AG20443 (cell line): Measurements from ENCODE around the gene OR2D3.
A peak's percentile ranks its signal among the peaks of the same experiment; 100 is the strongest.
"Not testable (repeated sequence)": the region's sequence is repeated elsewhere in the genome, so short reads cannot be mapped to it uniquely, and the experiment has no call there.

Source experiments
- DNase-seq: peaks from one replicate; pipeline ENCODE4 v3.0.0; 2012; ENCODE audit warnings: low spot score, mixed read lengths

Gene OR2D3, protein sequence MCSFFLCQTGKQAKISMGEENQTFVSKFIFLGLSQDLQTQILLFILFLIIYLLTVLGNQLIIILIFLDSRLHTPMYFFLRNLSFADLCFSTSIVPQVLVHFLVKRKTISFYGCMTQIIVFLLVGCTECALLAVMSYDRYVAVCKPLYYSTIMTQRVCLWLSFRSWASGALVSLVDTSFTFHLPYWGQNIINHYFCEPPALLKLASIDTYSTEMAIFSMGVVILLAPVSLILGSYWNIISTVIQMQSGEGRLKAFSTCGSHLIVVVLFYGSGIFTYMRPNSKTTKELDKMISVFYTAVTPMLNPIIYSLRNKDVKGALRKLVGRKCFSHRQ

DNA sequence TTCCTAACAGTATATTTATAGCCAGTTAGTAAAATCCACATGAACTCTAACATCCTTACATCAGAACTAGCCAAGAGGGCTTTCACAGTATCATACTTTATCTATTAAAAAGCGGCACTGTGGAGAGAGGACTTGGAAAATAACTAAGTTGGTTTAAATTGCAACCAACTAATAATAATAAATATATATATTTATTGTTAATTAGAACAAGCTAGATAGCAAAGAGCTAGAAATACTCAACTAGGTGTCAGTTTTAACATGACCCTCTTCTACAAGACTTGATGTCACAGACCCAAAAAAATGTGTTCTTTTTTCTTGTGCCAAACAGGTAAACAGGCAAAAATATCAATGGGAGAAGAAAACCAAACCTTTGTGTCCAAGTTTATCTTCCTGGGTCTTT is at the start of gene OR2D3:
Gene OR2D3, plus strand, starts transcription at position 301 of the 400 bp plus-strand sequence. Its CDS starts 0 bp downstream, at position 301.
- DNase-seq, result no peak

DNA sequence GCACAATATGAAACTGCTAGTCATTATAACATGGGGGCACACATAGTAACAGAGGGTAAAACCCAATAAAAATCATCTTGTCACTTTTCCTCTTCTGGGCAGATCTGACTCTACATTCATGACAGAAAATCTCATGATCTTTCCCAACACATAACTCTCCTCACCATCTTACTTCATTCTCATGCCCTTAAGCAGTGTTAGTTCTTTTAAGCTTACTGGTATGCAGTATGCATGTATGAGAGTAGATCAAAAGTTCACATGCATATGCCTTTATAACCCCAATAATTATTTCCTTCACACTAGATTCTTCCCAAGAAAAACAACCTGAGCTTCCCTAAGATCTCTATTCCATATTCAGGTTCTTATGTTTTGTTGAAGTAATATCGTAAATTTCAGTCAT is 49.5 kb upstream of the OR2D3 start:
- no peak for DNase-seq

DNA sequence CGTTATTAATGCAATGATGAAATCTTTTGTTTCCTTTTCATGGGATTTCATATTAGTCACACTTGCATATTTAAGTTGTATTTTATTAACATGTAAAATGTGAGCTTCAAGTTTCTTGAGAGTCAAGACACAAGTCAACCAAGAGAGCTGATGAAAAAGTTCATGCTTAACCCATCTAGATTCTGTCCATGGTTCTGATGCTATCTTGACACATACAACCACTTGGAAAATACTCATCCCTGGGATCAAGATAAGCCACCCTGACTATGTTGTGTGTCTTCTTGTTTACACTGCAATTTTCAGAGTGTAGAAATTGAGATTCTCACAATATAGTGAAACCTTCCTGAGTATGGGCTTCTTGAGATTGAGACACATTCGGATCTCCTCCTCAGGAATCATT is 45.0 kb upstream of the OR2D3 start:
- DNase-seq, result no peak

DNA sequence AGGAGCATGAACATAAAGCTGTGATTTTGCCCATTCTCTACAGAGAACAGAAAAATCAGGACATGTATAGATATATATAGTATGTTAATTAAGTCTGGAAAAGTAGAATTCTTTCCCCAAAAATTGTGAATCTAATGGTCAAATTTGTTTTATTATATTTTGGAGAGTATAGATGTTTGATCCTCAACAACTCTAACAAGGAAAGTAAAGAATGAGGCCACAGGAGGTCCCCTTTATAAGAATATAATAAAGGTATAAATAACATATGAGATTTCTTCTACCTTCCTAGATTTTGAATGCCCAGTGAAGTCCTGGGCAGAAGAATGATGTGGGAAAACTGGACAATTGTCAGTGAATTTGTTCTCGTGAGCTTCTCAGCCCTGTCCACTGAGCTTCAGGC is 44.5 kb upstream of the OR2D3 start, which contains the start of gene OR10A4:
Gene OR10A4, plus strand, starts transcription at position 301 of the 400 bp plus-strand sequence. Its CDS starts 23 bp downstream, at position 324.
- DNase-seq, result no peak

DNA sequence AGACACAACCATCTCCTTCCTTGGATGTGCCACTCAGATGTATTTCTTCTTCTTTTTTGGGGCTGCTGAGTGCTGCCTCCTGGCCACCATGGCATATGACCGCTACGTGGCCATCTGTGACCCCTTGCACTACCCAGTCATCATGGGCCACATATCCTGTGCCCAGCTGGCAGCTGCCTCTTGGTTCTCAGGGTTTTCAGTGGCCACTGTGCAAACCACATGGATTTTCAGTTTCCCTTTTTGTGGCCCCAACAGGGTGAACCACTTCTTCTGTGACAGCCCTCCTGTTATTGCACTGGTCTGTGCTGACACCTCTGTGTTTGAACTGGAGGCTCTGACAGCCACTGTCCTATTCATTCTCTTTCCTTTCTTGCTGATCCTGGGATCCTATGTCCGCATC is 43.9 kb upstream of the OR2D3 start:
- no peak for DNase-seq

DNA sequence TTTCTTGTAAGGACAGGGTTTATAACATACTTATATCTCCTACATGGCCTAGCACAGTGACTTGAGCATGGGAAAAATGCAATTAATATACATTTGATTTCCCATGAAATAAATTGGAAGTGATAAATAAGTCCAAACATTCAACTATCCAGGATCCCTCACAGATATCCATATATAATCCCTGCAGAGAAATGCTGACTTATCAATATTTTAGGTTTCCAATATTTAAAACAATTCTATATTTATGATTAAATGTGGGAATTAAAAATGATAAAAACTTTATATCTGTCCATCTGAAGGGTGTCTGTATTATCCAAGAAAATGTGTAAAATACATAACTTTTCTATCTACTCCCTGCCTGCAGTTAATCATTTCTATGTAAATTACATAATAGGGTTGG is 38.1 kb upstream of the OR2D3 start:
- DNase-seq, result no peak

DNA sequence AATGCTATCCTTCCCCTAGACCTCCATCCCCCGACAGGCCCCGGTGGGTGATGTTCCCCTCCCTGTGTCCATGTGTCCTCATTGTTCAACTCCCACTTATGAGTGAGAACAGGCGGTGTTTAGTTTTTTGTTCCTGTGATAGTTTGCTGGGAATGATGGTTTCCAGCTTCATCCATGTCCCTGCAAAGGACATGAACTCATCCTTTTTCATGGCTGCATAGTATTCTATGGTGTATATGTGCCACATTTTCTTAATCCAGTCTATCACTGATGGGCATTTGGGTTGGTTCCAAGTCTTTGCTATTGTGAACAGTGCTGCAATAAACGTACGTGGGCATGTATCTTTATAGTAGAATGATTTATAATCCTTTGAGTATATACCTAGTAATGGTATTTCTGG is 33.1 kb upstream of the OR2D3 start:
- not testable (repeated sequence) for DNase-seq

DNA sequence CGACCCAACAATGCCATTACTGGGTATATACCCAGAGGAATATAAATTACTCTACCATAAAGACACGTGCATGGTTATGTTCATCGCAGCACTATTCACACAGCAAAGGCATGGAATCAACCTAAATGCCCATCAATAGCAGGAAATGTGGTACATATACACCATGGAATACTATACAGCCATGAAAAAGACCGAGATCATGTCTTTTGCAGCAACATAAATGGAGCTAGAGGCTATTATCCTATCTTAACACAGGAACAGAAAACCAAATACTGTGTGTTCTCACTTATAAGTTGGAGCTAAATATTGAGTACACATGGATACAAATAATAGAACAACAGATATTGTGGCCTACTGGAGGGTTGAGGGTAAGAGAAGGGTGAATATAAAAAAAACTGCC is 32.0 kb upstream of the OR2D3 start:
- DNase-seq, result no peak

DNA sequence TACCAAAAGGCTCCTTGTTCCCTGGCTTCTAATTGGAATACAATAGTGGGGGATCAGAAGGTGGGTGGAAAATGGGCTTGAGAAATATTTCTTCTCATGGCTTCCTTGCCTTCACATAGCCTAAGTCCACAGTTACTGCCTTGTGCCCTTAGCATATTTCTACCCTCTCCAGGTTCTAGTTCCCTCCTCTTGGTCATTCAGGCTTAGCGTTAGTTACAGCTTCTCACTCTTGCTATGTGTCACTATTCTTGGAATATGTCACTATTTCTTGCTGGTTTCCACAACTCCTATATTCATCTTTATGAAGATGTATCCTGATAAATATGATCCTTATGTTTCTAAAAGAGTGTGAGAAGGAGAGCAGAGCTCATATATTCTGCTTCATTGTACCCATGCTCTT is 31.0 kb upstream of the OR2D3 start:
- DNase-seq, result no peak

DNA sequence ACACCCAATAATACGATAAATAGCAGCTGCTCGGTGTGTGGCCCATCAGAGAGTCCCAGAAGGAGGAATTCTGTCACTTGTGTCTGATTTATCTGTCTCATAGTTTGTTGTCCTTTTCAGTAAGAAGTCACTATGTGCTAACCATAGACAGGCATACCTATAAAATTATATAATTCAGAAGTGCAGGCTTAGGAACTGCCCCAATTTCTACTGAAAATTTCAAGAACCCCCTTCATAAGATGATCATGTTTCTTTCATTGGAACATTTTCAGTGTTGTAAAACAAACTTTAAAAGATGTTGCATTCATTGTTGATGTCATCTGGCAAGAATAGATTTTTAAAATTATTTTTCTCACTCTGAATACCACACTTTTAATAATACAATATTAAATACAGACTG is 28.4 kb upstream of the OR2D3 start, which contains the start of gene OR2D2:
Gene OR2D2, minus strand, starts transcription at position 101 of the 400 bp plus-strand sequence. Its CDS starts 0 bp downstream, at position 101.
- no peak for DNase-seq

DNA sequence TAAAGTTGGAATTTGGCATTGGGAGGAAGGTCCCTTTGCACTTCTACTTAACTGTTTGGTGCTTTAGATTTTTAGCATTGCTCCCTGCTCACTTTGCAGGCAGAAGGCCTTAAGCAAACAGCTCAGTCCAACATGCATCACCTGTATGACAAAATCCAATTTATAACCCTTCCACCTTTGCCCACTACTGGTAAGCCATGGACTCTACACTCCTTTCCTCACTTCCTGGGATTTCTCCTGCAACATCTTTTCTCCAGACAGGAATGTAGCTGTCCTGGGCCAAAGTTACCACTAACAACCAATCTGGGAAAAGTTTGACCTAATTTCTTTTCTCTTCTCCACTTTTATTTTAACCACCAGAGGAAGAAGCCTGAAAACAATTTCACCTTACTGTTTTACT is 26.7 kb upstream of the OR2D3 start:
- DNase-seq, result no peak

DNA sequence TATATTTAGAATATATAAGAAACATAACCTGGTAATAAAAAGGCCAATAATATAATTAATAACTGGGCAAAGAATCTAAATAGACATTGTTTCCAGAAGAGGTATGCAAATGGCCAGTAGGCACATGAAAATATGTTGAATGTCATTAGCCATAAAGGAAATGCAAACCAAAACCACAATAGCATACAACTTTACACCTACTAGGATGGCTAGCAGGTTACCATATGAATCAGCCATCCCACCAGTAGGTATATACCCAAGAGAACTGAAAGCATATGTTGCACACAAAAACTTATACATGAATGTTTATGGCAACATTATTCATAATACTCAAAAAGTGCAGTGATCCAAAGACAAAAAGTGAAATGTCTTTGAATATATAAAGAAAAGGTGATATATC is 25.8 kb upstream of the OR2D3 start:
- no peak for DNase-seq

DNA sequence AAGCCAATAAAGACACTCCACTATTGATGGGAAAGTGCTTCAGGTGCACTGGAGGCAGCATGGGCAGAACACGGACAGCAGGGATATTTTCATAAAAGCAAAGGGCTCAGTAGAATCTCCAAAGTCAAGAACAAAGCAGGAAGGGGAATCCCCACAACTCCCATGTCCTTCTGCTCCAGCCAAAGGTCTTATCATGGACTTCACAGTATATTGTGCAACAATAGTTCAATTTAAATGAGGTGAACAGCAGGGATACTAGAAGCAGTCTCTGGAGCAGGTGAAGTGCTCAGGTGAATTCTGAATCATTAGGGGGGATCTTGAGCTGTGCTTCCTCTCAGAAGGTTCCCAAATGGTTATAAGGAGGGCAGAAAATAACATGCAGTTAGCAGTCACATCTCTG is 21.9 kb upstream of the OR2D3 start:
- DNase-seq, result no peak

DNA sequence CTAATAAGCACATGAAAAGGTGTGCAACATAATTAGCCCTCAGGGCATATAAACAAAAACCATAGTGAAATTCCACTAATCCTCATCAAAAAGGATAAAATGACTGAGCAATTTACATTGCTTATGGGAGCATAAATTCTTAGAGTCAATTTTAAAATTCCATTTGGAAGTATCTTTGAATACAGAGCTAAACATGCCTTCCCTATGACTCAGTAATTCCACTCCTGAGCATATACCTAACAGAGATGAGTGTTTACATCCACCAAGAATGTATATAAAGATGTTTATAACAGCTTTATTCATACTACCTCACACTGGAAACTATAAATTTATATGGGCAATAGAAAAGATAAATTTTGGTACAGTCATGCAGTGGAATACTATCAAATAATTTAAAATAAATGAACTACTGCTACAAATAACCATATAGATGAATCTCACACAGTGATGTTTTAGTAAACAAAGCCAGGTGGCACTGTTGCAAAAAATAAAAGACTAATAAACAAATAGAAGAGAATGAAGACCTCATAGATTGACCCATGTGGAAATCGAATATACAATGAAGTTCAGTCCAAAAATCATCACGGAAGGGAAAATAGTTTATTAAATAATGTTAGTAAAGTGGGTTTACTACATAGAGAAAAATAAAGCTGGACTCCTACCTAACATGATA is 20.3 kb upstream of the OR2D3 start:
- no peak for DNase-seq

DNA sequence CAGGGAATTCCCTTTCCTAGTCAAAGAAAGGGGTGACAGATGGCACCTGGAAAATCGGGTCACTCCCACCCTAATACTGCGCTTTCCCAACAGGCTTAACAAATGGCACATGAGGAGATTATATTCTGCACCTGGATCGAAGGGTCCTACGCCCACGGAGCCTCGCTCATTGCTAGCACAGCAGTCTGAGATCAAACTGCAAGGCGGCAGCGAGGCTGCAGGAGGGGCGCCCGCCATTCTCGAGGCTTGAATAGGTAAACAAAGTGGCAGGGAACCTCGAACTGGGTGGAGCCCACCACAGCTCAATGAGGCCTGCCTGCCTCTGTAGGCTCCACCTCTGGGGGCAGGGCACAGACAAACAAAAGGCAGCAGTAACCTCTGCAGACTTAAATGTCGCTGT is 16.0 kb upstream of the OR2D3 start:
- not testable (repeated sequence) for DNase-seq

DNA sequence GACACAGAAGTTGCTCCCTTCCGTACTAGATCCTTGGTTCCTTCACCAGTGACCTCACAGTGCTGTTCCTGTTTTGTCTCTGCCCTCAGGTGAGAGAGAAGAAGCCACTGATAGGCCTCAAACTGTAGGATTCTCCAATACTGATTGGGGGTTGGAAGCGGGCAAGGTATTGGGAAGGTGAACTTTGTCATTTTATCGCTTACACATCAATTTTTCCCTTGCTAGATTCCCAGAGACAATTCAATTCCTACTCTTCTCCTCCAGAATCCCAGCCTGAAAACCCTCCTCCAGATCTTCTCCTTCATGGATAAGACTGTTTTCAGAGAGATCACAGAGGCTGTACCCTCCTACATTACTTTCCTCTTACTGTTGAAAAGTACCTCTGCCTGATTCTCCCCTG is 9.4 kb upstream of the OR2D3 start:
- no peak for DNase-seq

DNA sequence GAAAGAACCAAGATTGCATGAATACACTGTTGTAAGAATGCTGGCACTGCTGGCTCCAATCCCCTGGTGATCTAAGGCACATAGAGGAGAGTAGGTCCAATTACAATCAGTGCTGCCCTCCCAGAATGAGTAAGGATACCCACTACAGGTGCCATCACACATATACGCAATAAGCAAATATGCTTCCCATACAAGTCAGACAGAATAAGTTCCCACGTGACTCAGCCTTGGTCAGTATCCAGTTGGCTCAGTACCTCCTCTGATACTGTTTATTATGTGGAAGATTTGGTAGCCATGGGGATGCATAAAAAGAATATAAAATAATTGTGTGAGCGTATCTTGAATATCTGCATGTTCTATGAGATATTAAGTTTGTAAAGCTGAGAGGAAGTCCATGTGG is 8.9 kb upstream of the OR2D3 start:
- peak; percentile 11 for DNase-seq

DNA sequence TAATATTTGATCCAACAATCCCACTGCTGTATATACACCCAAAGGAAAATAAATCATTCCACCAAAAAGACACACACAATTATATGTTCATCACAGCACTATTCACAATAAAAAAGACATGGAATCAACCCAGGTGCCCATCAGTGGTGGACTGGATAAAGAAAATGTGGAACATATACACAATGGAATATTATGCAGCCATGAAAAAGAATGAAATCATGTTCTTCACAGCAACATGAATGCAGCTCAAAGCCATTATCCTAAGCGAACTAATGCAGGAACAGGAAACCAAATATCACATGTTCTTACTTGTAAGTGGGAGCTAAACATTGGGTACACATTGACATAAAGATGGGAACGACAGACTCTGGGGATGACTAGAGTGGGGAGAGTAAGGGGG is 1.1 kb upstream of the OR2D3 start:
- DNase-seq, result no peak

DNA sequence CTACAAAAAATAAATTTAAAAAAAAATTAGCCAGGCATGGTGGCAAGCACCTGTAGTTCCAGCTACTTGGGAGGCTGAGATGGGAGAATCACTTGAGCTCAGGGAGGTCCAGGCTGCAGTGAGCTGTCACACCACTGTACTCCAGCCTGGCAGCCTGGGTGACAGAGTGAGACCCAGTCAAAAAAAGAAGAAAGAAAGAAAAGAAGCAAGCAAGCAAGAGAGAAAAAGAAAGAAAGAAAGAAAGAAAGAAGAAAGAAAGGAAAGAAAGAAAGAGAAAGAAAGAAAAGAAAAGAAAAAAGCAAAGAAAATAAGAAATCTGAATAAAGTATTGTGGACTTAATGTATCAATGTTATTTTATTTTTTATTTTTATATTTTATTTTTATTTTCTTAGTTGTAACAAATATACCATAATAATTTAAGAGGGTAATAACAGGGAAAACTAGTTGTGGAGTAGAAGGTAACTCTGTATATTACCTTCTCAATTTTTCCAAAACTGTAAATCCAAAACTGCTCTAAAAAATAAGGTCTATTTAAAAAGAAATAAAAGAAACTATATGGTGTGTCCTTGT is 4.3 kb downstream of the OR2D3 start:
- no peak for DNase-seq

DNA sequence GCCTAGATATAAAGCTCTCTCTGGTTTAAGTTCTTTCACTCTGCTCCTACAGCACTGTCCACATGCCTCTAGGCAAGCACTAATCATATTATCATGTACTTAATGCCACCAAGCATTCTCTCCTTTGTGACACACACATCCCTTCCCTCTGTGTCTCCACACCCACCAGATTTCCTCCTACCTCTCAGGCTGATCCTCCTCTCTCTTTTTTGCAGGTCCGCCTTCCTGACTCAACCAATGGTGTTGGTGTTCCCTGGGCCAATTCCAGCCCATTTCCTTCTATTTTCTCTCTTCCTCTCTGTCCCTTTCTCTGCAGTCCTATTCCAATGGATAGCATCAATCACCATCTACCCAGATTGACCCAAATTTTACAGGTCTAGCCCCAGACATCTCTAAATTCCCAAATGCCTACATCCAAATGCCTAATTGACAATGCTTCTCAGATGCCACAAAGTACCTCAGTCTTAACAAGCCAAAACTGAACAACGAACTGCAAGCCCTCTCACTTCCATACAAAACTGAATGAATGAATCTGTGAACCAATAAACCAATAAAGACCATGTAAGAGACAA is 4.9 kb downstream of the OR2D3 start:
- DNase-seq, result peak; percentile 24

DNA sequence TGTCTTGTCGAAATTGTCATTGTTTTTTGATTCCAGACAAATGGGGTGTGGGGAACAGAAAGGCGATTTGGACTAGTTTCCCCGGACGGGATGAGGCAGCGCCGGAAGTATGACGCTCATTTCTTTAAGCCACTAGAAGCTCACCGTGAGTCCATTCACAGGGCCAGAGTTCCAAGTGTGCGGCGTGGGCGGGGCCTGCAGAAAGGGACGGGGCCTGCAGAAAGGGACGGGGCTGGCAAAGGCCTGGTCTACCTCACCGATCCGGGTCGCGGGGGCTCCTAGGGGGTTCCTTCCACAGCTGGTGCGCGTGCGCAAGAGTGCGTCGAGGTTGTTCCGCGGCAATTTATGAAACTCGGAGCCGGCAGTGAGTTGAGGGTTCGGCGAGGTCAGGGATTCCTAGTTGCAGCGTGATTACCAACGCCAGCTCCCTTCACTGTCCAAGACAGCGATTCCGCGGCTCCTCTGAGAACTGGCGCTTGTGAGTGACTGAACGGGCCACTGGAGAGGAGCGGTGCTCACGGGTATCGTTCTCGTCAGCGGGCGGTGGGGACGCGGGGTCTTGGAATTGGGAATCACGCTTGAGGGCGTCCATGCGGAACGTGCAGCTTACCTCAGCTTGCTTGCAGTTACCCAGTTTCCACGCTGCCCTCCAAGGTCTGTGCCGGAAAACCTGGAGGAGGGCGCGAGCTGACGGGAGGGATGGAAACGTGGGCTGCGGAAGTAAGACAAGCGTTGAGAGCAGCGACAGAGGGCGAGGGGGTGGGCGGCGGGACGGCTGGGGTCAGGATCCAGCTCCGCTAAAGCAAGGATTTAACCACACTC is 5.6 kb downstream of the OR2D3 start, which contains the start of gene ZNF215:
Gene ZNF215, plus strand, starts transcription at position 219 of the 822 bp plus-strand sequence. CDS start 5,847 bp downstream, outside the sequence.
- DNase-seq, result peak; percentile 92
